ENCODE results near the gene INTS6L.

Gene INTS6L

GRCh38 chrX:135531813-135532212 lies 11.4 kb downstream of the INTS6L start:
- peak; percentile 93 for ATAC-seq (ENCODE audit: low read depth)
- peak overlapping the region; percentile 45 for H3K27ac ChIP-seq (ENCODE audit: poor library complexity, severe bottlenecking)
- H3K4me1 ChIP-seq (ENCODE audit: insufficient read depth, poor library complexity, severe bottlenecking): peaks cover 24% of the 10 kb centered on the region
- H3K4me3 ChIP-seq (ENCODE audit: severe bottlenecking): no peak overlapping the region
- DNase-seq (ENCODE audit: low spot score): no peak
- H3K27me3 ChIP-seq (ENCODE audit: insufficient read depth, poor library complexity, severe bottlenecking): no peaks in the 10 kb centered on the region
- no peak for TF ChIP-seq CTCF (IDR thresholded peaks at IDR 0.05; ENCODE audit: poor library complexity, severe bottlenecking)
- H3K36me3 ChIP-seq (ENCODE audit: low read depth): no peaks in the 10 kb centered on the region
- H3K9me3 ChIP-seq (ENCODE audit: severe bottlenecking): no peaks in the 10 kb centered on the region

GRCh38 chrX:135535077-135535940 lies 14.8 kb downstream of the INTS6L start:
- Histone ChIP-seq H3K27me3 (ENCODE audit: insufficient read depth, poor library complexity, severe bottlenecking) (no peaks in the 10 kb centered on the region), H3K4me3 (ENCODE audit: severe bottlenecking) (no peak overlapping the region), H3K9me3 (ENCODE audit: severe bottlenecking) (no peaks in the 10 kb centered on the region), H3K36me3 (ENCODE audit: low read depth) (no peaks in the 10 kb centered on the region), H3K4me1 (ENCODE audit: insufficient read depth, poor library complexity, severe bottlenecking) (peaks cover 24% of the 10 kb centered on the region), H3K27ac (ENCODE audit: poor library complexity, severe bottlenecking) (peak overlapping the region; percentile 7)
- TF ChIP-seq CTCF (IDR thresholded peaks at IDR 0.05; ENCODE audit: poor library complexity, severe bottlenecking): no peak
- DNase-seq (ENCODE audit: low spot score) (no peak), ATAC-seq (ENCODE audit: low read depth) (peak; percentile 17; the same call in 2 of the 3 replicates)

GRCh38 chrX:135536877-135537276 lies 16.4 kb downstream of the INTS6L start:
- Histone ChIP-seq H3K4me3 (ENCODE audit: severe bottlenecking) (no peak overlapping the region), H3K27me3 (ENCODE audit: insufficient read depth, poor library complexity, severe bottlenecking) (no peaks in the 10 kb centered on the region)
- no peak for ATAC-seq (ENCODE audit: low read depth)

GRCh38 chrX:135541351-135541750 lies 20.9 kb downstream of the INTS6L start:
- TF ChIP-seq CTCF (IDR thresholded peaks at IDR 0.05; ENCODE audit: poor library complexity, severe bottlenecking): no peak
- no peaks in the 10 kb centered on the region for H3K27me3 ChIP-seq (ENCODE audit: insufficient read depth, poor library complexity, severe bottlenecking)

More at GRCh38 chrX:135536877-135537276, 16.4 kb downstream of the INTS6L start:
- no peaks in the 10 kb centered on the region for H3K36me3 ChIP-seq (ENCODE audit: low read depth)
- no peak for TF ChIP-seq CTCF (IDR thresholded peaks at IDR 0.05; ENCODE audit: poor library complexity, severe bottlenecking)
- peaks cover 16% of the 10 kb centered on the region for H3K4me1 ChIP-seq (ENCODE audit: insufficient read depth, poor library complexity, severe bottlenecking)
- DNase-seq (ENCODE audit: low spot score): no peak
- H3K9me3 ChIP-seq (ENCODE audit: severe bottlenecking): no peaks in the 10 kb centered on the region
- H3K27ac ChIP-seq (ENCODE audit: poor library complexity, severe bottlenecking): no peak overlapping the region

GRCh38 chrX:135543172-135543571 lies 22.7 kb downstream of the INTS6L start:
- Histone ChIP-seq H3K4me1 (ENCODE audit: insufficient read depth, poor library complexity, severe bottlenecking) (no peaks in the 10 kb centered on the region), H3K9me3 (ENCODE audit: severe bottlenecking) (no peaks in the 10 kb centered on the region), H3K36me3 (ENCODE audit: low read depth) (no peaks in the 10 kb centered on the region), H3K27ac (ENCODE audit: poor library complexity, severe bottlenecking) (no peak overlapping the region), H3K4me3 (ENCODE audit: severe bottlenecking) (no peak overlapping the region), H3K27me3 (ENCODE audit: insufficient read depth, poor library complexity, severe bottlenecking) (no peaks in the 10 kb centered on the region)
- ATAC-seq (ENCODE audit: low read depth): no peak
- no peak for TF ChIP-seq CTCF (IDR thresholded peaks at IDR 0.05; ENCODE audit: poor library complexity, severe bottlenecking)
- no peak for DNase-seq (ENCODE audit: low spot score)

More at GRCh38 chrX:135541351-135541750, 20.9 kb downstream of the INTS6L start:
- Histone ChIP-seq H3K4me3 (ENCODE audit: severe bottlenecking) (no peak overlapping the region), H3K27ac (ENCODE audit: poor library complexity, severe bottlenecking) (no peak overlapping the region), H3K9me3 (ENCODE audit: severe bottlenecking) (no peaks in the 10 kb centered on the region), H3K36me3 (ENCODE audit: low read depth) (no peaks in the 10 kb centered on the region), H3K4me1 (ENCODE audit: insufficient read depth, poor library complexity, severe bottlenecking) (no peaks in the 10 kb centered on the region)
- ATAC-seq (ENCODE audit: low read depth): no peak
- no peak for DNase-seq (ENCODE audit: low spot score)
